Keratinocyte (primary cell): ENCODE results near the gene TUT1. TPM values are rescaled to one million over a fixed set of nuclear protein-coding genes. Genes with fewer than 3 reads are reported as not detected.

Experiments used
- DNase-seq: peaks from one replicate; pipeline ENCODE4 v3.0.0-alpha.2; 2011; ENCODE audit warnings: low read depth, missing footprints, low spot score
- FAIRE-seq: peaks from 2 replicates; lab custom pipeline; 2011; peaks lifted over from hg19 to GRCh38; lab: Jason Lieb, UNC
- H2AFZ ChIP-seq: 2 replicates; pipeline ENCODE4 v1.6.0; 2012; ENCODE audit warnings: low read length, control low read depth, inconsistent platforms; ENCODE audit not compliant: control insufficient read depth
- H3K27ac ChIP-seq: 2 replicates; pipeline ENCODE4 v1.5.1; 2011; ENCODE audit warnings: low read length; ENCODE audit not compliant: control insufficient read depth, insufficient read depth
- H3K27me3 ChIP-seq: 3 replicates; pipeline ENCODE4 v1.6.0; 2011; ENCODE audit warnings: low read length; ENCODE audit not compliant: control insufficient read depth, insufficient read depth; ENCODE audit errors: extremely low read depth
- H3K36me3 ChIP-seq, 2 experiments: 2 replicates in 1 of 2; 3 replicates in 1 of 2; pipeline ENCODE4 v1.5.1; 2011; ENCODE audit warnings: low read length in 2 of 2, mild to moderate bottlenecking in 1 of 2; ENCODE audit not compliant: control insufficient read depth in 2 of 2, insufficient read depth in 2 of 2; ENCODE audit errors: extremely low read depth in 1 of 2
- H3K4me1 ChIP-seq: 3 replicates; pipeline ENCODE4 v1.5.1; 2011; ENCODE audit warnings: low read length; ENCODE audit not compliant: control insufficient read depth, insufficient read depth; ENCODE audit errors: extremely low read depth
- H3K4me2 ChIP-seq: 3 replicates; pipeline ENCODE4 v1.6.0; 2011; ENCODE audit warnings: low read depth, low read length; ENCODE audit not compliant: control insufficient read depth, insufficient read depth; ENCODE audit errors: extremely low read depth
- H3K4me3 ChIP-seq, 3 experiments: fragments of 200-600 bp in 1 of 3; sonication (generic) in 1 of 3; 2 replicates in 2 of 3; 3 replicates in 1 of 3; pipeline ENCODE4 v1.5.1; 2011 to 2016; ENCODE audit warnings: low read length in 3 of 3, mild to moderate bottlenecking in 3 of 3, control low read depth in 2 of 3, inconsistent platforms in 1 of 3, low read depth in 1 of 3, mixed read lengths in 1 of 3, mixed run types in 1 of 3, moderate library complexity in 1 of 3; ENCODE audit not compliant: control insufficient read depth in 2 of 3, insufficient read depth in 2 of 3; ENCODE audit errors: extremely low read depth in 1 of 3
- H3K79me2 ChIP-seq: 2 replicates; pipeline ENCODE4 v1.6.0; 2012; ENCODE audit warnings: low read length; ENCODE audit not compliant: control insufficient read depth, insufficient read depth
- H3K9ac ChIP-seq: 3 replicates; pipeline ENCODE4 v1.6.0; 2011; ENCODE audit warnings: low read length; ENCODE audit not compliant: control insufficient read depth, insufficient read depth; ENCODE audit errors: extremely low read depth
- H3K9me1 ChIP-seq: 3 replicates; pipeline ENCODE4 v1.6.0; 2011; ENCODE audit warnings: low read length; ENCODE audit not compliant: control insufficient read depth, insufficient read depth; ENCODE audit errors: extremely low read depth
- H3K9me3 ChIP-seq: 2 replicates; pipeline ENCODE4 v1.5.1; 2012; ENCODE audit warnings: low read depth, low read length; ENCODE audit not compliant: control insufficient read depth
- H4K20me1 ChIP-seq: 3 replicates; pipeline ENCODE4 v1.6.0; 2011; ENCODE audit warnings: low read length; ENCODE audit not compliant: control insufficient read depth, insufficient read depth; ENCODE audit errors: extremely low read depth
- EZH2 ChIP-seq: IDR thresholded peaks from one replicate; pipeline ENCODE4 v1.6.1; 2012; ENCODE audit warnings: inconsistent platforms, mild to moderate bottlenecking, low read length, moderate library complexity
- dilution Hi-C: fragments of 300-500 bp; cut with MboI; formaldehyde crosslinking; loops from one replicate; pipeline ENCODE4 v1.7.0; 2020; ENCODE audit warnings: low sequenced_read_pairs; ENCODE audit not compliant: extremely low pct_ligation_motif_present
- polyA plus RNA-seq, 5 experiments: library from polyadenylated mRNA; depleted of rRNA in 3 of 5; stranded (reverse) in 3 of 5; stranded (forward) in 1 of 5; unstranded in 1 of 5; fragments of >200 nt; gene quantifications; 1 replicate in 1 of 5; 2 replicates in 3 of 5; 3 replicates in 1 of 5; pipeline versions ENCODE4 v1.2.1 to v1.2.3, GENCODE V29; 2011 to 2012; ENCODE audit warnings: missing spikeins in 2 of 5, low read depth in 1 of 5, low replicate concordance in 1 of 5
- TF ChIP-seq, protein P1 (sequence below), 3 experiments: IDR thresholded peaks in 1 of 3; conservative IDR thresholded peaks in 1 of 3; optimal IDR thresholded peaks in 1 of 3; 2 replicates in 2 of 3; 3 replicates in 1 of 3; pipeline versions ENCODE3 to v1.5.1; 2011; ENCODE audit warnings: low read length in 3 of 3, mild to moderate bottlenecking in 3 of 3, moderate library complexity in 2 of 3, control low read depth in 1 of 3, inconsistent platforms in 1 of 3; ENCODE audit not compliant: insufficient read depth in 2 of 3; ENCODE audit errors: extremely low read depth in 1 of 3

TUT1 gene
- polyA plus RNA-seq, 1 donor (not counting 4 experiments of a cell fraction or from before 2014, with no cell fraction given), result 10.5 TPM

DNA sequence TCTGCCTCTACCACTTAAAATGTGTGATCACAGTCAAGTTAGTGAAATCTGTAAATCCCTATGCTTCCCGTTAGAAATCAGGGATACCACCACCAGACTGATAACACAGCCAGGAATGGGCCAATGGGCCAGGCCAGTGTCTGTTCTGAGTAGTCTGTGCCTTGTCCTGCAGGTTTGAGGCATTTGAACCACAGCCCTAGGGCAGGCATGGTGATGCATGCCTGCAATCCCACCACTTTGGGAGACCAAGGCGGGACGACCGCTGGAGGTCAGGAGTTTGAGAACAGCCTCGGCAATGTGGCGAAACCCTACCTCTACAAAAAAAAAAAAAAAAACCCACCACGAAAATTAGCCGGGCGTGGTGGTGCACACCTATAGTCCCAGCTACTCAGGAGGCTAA lies 32.7 kb downstream of the TUT1 start:
- Histone ChIP-seq H3K4me2 (no peak overlapping the region), H3K4me3 (no peak overlapping the region), H3K79me2 (peaks cover 11% of the 10 kb centered on the region), H3K9me3 (no peaks in the 10 kb centered on the region), H3K9ac (no peak overlapping the region), H3K27me3 (no peaks in the 10 kb centered on the region), H3K36me3 (peaks cover 11 to 30% of the 10 kb centered on the region in 2 experiments), H3K27ac (no peak overlapping the region), H3K4me1 (peaks cover 86% of the 10 kb centered on the region), H4K20me1 (peaks cover 9% of the 10 kb centered on the region), H2AFZ (no peak overlapping the region), H3K9me1 (peaks cover 2% of the 10 kb centered on the region)
- TF ChIP-seq, protein P1, sequence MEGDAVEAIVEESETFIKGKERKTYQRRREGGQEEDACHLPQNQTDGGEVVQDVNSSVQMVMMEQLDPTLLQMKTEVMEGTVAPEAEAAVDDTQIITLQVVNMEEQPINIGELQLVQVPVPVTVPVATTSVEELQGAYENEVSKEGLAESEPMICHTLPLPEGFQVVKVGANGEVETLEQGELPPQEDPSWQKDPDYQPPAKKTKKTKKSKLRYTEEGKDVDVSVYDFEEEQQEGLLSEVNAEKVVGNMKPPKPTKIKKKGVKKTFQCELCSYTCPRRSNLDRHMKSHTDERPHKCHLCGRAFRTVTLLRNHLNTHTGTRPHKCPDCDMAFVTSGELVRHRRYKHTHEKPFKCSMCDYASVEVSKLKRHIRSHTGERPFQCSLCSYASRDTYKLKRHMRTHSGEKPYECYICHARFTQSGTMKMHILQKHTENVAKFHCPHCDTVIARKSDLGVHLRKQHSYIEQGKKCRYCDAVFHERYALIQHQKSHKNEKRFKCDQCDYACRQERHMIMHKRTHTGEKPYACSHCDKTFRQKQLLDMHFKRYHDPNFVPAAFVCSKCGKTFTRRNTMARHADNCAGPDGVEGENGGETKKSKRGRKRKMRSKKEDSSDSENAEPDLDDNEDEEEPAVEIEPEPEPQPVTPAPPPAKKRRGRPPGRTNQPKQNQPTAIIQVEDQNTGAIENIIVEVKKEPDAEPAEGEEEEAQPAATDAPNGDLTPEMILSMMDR (optimal IDR thresholded peaks at IDR 0.05 in 1 of 3, IDR thresholded peaks at IDR 0.05 in 1 of 3, conservative IDR thresholded peaks at IDR 0.05 in 1 of 3; ENCODE audit: extremely low read depth in 1 of 3, insufficient read depth in 2 of 3, low read length in 3 of 3), result no peak
- TF ChIP-seq EZH2, result no peak
- FAIRE-seq, result no peak
- no peak for DNase-seq
- dilution Hi-C loops, result no loop called here

DNA sequence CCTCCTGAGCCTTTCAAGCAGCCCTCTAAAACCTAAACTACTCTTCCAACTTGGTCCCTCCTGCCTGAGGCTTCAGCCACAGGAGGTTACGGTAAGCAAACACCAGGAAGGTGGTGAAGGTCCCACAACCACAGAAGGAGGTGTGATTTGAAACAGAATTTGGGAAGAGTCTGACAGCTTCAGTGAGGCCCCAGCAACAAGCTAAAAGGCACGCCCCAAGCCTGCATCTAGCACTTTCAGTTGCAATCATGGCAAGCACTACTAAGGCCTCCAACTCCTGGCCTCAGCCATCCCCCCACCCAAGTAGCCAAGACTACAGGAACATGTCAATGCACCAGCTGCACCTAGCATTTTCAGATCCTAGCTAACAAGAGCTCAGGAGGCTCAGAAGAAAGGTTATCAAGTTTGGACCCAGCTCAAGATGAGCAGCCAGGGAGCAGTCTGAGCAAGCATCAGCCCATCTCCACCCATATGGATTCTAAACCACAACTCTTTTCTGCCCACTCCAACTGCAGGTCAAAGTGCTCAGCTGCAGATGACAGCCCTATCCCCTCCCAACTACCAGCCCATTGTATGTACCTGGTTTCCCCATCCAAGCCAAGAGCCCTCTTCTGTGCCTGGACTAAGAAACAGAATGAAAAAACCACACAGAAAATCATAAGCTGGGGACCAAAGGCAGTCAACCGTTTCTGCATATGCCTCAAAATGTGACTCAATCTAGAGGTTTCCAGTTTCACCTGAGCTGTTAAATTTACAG lies 34.3 kb downstream of the TUT1 start:
- peak overlapping the region in 2 of 3 experiments; percentile 40 to 43 for H3K4me3 ChIP-seq
- DNase-seq (no peak), FAIRE-seq (no peak)
- peaks cover 9 to 27% of the 10 kb centered on the region in 2 experiments for H3K36me3 ChIP-seq
- H3K9ac ChIP-seq, result peak overlapping the region; percentile 43
- no peak overlapping the region for H2AFZ ChIP-seq
- no peaks in the 10 kb centered on the region for H3K27me3 ChIP-seq
- dilution Hi-C loops, result no loop called here
- H3K79me2 ChIP-seq, result peaks cover 6% of the 10 kb centered on the region
- peaks cover 2% of the 10 kb centered on the region for H3K9me1 ChIP-seq
- TF ChIP-seq, protein P1 (optimal IDR thresholded peaks at IDR 0.05 in 1 of 3, IDR thresholded peaks at IDR 0.05 in 1 of 3, conservative IDR thresholded peaks at IDR 0.05 in 1 of 3; ENCODE audit: extremely low read depth in 1 of 3, insufficient read depth in 2 of 3, low read length in 3 of 3), result no peak
- no peak for TF ChIP-seq EZH2
- peaks cover 93% of the 10 kb centered on the region for H3K4me1 ChIP-seq
- H3K9me3 ChIP-seq, result no peaks in the 10 kb centered on the region
- H4K20me1 ChIP-seq, result peaks cover 7% of the 10 kb centered on the region
- H3K27ac ChIP-seq, result peak overlapping the region; percentile 91
- peak overlapping the region; percentile 75 for H3K4me2 ChIP-seq
